ENCODE data around the gene PTPRU. TPM values are rescaled to one million over a fixed set of nuclear protein-coding genes. Genes with fewer than 3 reads are reported as not detected.
A peak's percentile ranks its signal among the peaks of the same experiment; 100 is the strongest.
"Not testable (repeated sequence)": the region's sequence is repeated elsewhere in the genome, so short reads cannot be mapped to it uniquely, and the experiment has no call there.

The PTPRU gene
- total and polyA plus RNA-seq, 7 donors, result 14.5 to 51.4 (median 25.6) TPM

GRCh38 chr1:29309621-29310020 is 73.3 kb downstream of the PTPRU start:
- no peak for TF ChIP-seq CTCF (IDR thresholded peaks at IDR 0.05)
- ATAC-seq (no peak), DNase-seq (no peak)
- H3K27ac ChIP-seq, result no peak overlapping the region
- intact Hi-C loops (cut with DNase I), result no loop called here
- no peaks in the 10 kb centered on the region for H3K27me3 ChIP-seq (ENCODE audit: insufficient read depth in 3 of 3, low read length in 2 of 3)
- no peak overlapping the region for H3K4me3 ChIP-seq
- no peaks in the 10 kb centered on the region for H3K4me1 ChIP-seq
- no peaks in the 10 kb centered on the region for H3K9me3 ChIP-seq
- H3K36me3 ChIP-seq (ENCODE audit: insufficient read depth in 1 of 2, low read depth in 1 of 2), result peaks cover 0 to 36% of the 10 kb centered on the region in 2 donors
- WGBS, 3 donors, result 88 to 94% (median 89%) methylated on average over 5 of the region's 5 CpGs

GRCh38 chr1:29310616-29311180 is 74.4 kb downstream of the PTPRU start:
- no peak for TF ChIP-seq CTCF (IDR thresholded peaks at IDR 0.05)
- intact Hi-C loops (cut with DNase I), result no loop called here
- Histone ChIP-seq H3K27ac (no peak overlapping the region), H3K4me1 (no peaks in the 10 kb centered on the region), H3K36me3 (ENCODE audit: insufficient read depth in 1 of 2, low read depth in 1 of 2) (peaks cover 0 to 36% of the 10 kb centered on the region in 2 donors), H3K4me3 (no peak overlapping the region), H3K27me3 (ENCODE audit: insufficient read depth in 3 of 3, low read length in 2 of 3) (no peaks in the 10 kb centered on the region), H3K9me3 (no peaks in the 10 kb centered on the region)
- 84 to 90% (median 88%) methylated on average over 9 of the region's 9 CpGs for WGBS, 3 donors
- no peak for ATAC-seq
- DNase-seq, result no peak

GRCh38 chr1:29311352-29312030 is 75.2 kb downstream of the PTPRU start:
- intact Hi-C loops (cut with DNase I), result no loop called here
- Histone ChIP-seq H3K27ac (no peak overlapping the region), H3K36me3 (ENCODE audit: insufficient read depth in 1 of 2, low read depth in 1 of 2) (peaks cover 0 to 39% of the 10 kb centered on the region in 2 donors), H3K9me3 (no peaks in the 10 kb centered on the region), H3K4me3 (no peak overlapping the region), H3K4me1 (no peaks in the 10 kb centered on the region), H3K27me3 (ENCODE audit: insufficient read depth in 3 of 3, low read length in 2 of 3) (no peaks in the 10 kb centered on the region)
- DNase-seq (no peak), ATAC-seq (peak in 1 of 4 donors; percentile 24)
- 90 to 93% (median 90%) methylated on average over 14 to 16 of the region's 16 CpGs for WGBS, 3 donors
- TF ChIP-seq CTCF (IDR thresholded peaks at IDR 0.05), result no peak

- ATAC-seq, result no peak
- 88 to 93% (median 89%) methylated on average over 24 of the region's 24 CpGs for WGBS, 3 donors
These were observed 76.4 kb downstream of the PTPRU start for GRCh38 chr1:29312469-29313461.

GRCh38 chr1:29314685-29315084 is 78.4 kb downstream of the PTPRU start:
- WGBS, 3 donors, result 82 to 88% (median 86%) methylated on average over 8 of the region's 8 CpGs
- intact Hi-C loops (cut with DNase I); H3K4me3 ChIP-seq; H3K27me3 ChIP-seq (ENCODE audit: insufficient read depth in 3 of 3, low read length in 2 of 3); DNase-seq; H3K27ac ChIP-seq; H3K9me3 ChIP-seq; H3K4me1 ChIP-seq; ATAC-seq: not testable (repeated sequence)
- H3K36me3 ChIP-seq (ENCODE audit: insufficient read depth in 1 of 2, low read depth in 1 of 2), result peaks cover 0 to 48% of the 10 kb centered on the region in 2 donors

More at GRCh38 chr1:29312469-29313461, 76.4 kb downstream of the PTPRU start:
- Histone ChIP-seq H3K36me3 (ENCODE audit: insufficient read depth in 1 of 2, low read depth in 1 of 2) (peaks cover 0 to 44% of the 10 kb centered on the region in 2 donors), H3K27ac (no peak overlapping the region), H3K4me3 (no peak overlapping the region), H3K9me3 (no peaks in the 10 kb centered on the region), H3K4me1 (no peaks in the 10 kb centered on the region), H3K27me3 (ENCODE audit: insufficient read depth in 3 of 3, low read length in 2 of 3) (no peaks in the 10 kb centered on the region)
- intact Hi-C loops (cut with DNase I), result no loop called here
- no peak for DNase-seq
- TF ChIP-seq CTCF (IDR thresholded peaks at IDR 0.05), result no peak
